ENCODE data around the gene CHD9.

DNA sequence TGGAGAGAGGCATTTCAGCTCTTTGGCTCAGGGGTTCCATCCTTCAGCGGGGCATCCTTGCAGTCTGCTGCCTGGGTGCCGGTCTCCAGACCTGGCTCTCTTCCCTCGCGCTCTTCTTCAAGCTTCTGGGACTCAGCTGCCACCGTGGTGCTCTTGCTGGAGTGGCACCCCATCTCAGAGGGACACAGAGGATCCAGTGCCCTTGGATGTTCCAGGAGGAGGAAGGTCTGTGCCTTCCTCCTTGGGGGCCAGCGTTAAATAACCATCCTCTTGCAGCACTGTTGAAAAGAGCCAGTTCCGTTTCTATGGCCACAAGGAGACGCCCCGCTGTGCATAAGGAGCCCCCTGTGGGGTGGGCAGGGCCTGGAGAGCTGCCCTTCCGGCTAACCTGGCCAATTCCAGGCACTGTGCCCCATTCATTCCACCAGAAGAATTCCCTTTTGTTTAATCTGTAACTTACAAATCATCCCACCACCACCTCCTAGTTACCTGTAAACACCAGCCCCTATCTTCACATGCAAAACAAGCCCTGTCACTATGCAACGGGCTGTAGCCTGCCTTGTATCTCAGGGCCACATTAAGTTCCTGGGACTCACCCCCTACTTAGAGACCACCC, 10.7 kb upstream of the CHD9 start:
- TF ChIP-seq, protein P1, sequence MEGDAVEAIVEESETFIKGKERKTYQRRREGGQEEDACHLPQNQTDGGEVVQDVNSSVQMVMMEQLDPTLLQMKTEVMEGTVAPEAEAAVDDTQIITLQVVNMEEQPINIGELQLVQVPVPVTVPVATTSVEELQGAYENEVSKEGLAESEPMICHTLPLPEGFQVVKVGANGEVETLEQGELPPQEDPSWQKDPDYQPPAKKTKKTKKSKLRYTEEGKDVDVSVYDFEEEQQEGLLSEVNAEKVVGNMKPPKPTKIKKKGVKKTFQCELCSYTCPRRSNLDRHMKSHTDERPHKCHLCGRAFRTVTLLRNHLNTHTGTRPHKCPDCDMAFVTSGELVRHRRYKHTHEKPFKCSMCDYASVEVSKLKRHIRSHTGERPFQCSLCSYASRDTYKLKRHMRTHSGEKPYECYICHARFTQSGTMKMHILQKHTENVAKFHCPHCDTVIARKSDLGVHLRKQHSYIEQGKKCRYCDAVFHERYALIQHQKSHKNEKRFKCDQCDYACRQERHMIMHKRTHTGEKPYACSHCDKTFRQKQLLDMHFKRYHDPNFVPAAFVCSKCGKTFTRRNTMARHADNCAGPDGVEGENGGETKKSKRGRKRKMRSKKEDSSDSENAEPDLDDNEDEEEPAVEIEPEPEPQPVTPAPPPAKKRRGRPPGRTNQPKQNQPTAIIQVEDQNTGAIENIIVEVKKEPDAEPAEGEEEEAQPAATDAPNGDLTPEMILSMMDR (IDR thresholded peaks at IDR 0.05), result no peak
- TF ChIP-seq POLR2A (IDR thresholded peaks at IDR 0.05), result no peak
